Measurements from ENCODE around the gene TMEM92.

The TMEM92 gene

DNA sequence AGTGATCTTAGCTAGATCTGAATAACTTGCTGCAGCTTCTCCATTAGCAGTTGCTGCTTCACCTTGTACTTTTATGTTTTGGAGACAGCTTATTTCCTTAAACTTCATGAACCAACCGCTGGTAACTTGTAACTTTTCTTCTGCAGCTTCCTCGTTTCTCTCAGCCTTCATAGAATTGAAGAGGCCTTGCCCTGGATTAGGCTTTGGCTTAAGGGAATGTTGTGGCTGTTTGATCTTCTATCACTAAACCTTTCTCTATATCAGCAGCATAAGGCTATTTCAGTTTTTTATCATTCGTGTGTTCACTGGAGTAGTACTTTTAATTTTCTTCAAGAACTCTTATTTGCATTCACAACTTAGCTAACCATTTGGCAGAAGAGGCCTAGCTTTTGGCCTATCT, 21.5 kb upstream of the TMEM92 start:
- Histone ChIP-seq H3K4me1 (ENCODE audit: control insufficient read depth in 2 of 2, insufficient read depth in 2 of 2, low read length in 2 of 2) (no peaks in the 10 kb centered on the region), H3K4me3 (ENCODE audit: low read length in 2 of 2) (no peak overlapping the region), H3K9ac (ENCODE audit: low read depth in 1 of 2, low read length in 2 of 2) (no peak overlapping the region), H3K9me3 (ENCODE audit: control insufficient read depth in 2 of 2, low read length in 2 of 2) (no peaks in the 10 kb centered on the region), H3K36me3 (ENCODE audit: control insufficient read depth in 2 of 2, insufficient read depth in 2 of 2, low read length in 2 of 2) (no peaks in the 10 kb centered on the region), H3K27me3 (ENCODE audit: control insufficient read depth in 2 of 2, insufficient read depth in 2 of 2, low read length in 2 of 2) (no peaks in the 10 kb centered on the region), H3K27ac (ENCODE audit: low read depth in 2 of 2, low read length in 2 of 2) (no peak overlapping the region)

DNA sequence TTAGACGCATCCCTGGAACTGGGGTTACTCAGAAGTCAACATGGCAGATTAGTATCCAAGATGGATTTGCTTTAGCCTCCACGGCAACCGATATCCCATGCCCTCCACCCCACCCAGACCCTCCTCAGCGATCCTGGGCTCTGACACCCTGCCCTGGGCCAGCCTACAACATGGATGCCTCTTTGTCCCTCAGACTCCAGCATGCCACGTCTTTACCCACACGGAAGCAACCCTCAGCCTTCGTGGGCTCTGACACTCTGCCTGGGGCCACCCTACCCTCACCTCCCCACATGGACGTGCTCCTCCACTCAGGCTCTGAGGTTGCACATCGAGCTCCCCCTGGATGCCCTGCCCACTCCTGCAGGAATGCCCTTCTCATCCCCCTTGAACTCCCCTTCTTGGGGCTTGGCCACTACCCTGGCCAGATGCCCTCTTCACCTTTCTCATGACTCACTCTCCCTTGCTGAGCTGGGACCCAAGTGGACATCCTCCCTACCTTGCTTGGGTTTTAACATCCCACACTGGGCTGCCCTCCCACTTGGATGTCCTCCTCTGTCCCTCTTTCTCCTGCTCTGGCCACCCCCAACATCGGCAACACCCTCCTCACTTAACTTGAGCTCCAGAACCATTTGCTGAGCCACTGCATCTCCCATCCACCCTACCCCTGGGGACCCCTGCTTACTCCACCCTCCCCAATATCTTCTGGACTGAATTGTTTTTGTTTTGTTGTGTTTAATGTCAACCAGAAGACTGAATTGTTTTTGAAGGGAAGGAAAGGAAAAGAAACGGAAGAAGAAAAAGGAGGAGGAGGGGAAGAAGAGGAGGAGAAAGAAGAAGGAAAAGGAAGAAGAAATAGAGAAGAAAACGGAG, 18.3 kb upstream of the TMEM92 start:
- Histone ChIP-seq H3K27ac (ENCODE audit: low read depth in 2 of 2, low read length in 2 of 2) (no peak overlapping the region), H3K36me3 (ENCODE audit: control insufficient read depth in 2 of 2, insufficient read depth in 2 of 2, low read length in 2 of 2) (no peaks in the 10 kb centered on the region), H3K9me3 (ENCODE audit: control insufficient read depth in 2 of 2, low read length in 2 of 2) (no peaks in the 10 kb centered on the region), H3K4me1 (ENCODE audit: control insufficient read depth in 2 of 2, insufficient read depth in 2 of 2, low read length in 2 of 2) (no peaks in the 10 kb centered on the region), H3K9ac (ENCODE audit: low read depth in 1 of 2, low read length in 2 of 2) (no peak overlapping the region), H3K4me3 (ENCODE audit: low read length in 2 of 2) (no peak overlapping the region), H3K27me3 (ENCODE audit: control insufficient read depth in 2 of 2, insufficient read depth in 2 of 2, low read length in 2 of 2) (no peaks in the 10 kb centered on the region)

DNA sequence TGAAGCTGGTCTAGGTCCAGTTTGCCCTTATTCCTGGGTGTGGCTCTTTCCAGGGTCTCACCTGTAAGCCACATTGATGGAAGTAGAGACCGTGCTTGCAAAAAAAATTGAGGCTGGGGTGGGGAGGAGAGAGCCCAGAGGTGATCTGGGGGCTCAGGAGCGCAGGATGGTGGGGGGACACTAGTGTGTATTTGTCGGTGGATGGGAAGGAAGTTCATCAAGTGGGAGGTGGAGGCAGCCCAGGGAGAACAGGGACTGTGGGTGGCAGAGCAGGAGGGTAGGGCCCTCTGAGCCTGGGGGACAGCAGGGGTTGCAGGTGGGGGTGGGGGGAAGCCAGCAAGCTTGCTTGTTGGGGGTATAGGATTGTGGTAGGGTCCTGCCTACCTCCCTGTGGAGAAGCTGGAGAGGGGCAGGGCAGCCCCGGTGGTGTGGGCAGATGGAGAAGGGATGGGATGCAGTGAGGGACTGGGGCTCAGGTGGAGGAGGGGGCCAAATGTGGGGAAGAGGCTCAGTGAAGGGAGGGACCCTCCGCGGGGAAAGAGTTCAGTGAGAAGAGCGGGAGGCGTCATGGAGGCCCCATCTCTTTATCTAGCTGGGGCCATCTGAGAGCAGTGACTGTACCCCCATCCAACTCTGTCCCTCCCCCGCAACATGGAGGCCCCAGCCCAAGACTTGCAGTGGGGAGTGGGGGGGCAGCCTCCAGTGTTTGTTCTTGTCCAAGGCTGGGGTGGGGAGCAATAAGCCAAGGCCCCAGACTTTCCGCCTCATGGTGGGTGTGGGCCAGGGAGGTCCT, 17.2 kb upstream of the TMEM92 start:
- Histone ChIP-seq H3K4me3 (ENCODE audit: low read length in 2 of 2) (no peak overlapping the region), H3K9me3 (ENCODE audit: control insufficient read depth in 2 of 2, low read length in 2 of 2) (no peaks in the 10 kb centered on the region), H3K9ac (ENCODE audit: low read depth in 1 of 2, low read length in 2 of 2) (no peak overlapping the region), H3K36me3 (ENCODE audit: control insufficient read depth in 2 of 2, insufficient read depth in 2 of 2, low read length in 2 of 2) (no peaks in the 10 kb centered on the region), H3K27ac (ENCODE audit: low read depth in 2 of 2, low read length in 2 of 2) (peak overlapping the region in 1 of 2 donors; percentile 32), H3K27me3 (ENCODE audit: control insufficient read depth in 2 of 2, insufficient read depth in 2 of 2, low read length in 2 of 2) (no peaks in the 10 kb centered on the region), H3K4me1 (ENCODE audit: control insufficient read depth in 2 of 2, insufficient read depth in 2 of 2, low read length in 2 of 2) (no peaks in the 10 kb centered on the region)

GRCh38 chr17:50257676-50258224, 16.5 kb upstream of the TMEM92 start:
- Histone ChIP-seq H3K4me3 (ENCODE audit: low read length in 2 of 2) (no peak overlapping the region), H3K4me1 (ENCODE audit: control insufficient read depth in 2 of 2, insufficient read depth in 2 of 2, low read length in 2 of 2) (no peaks in the 10 kb centered on the region), H3K9ac (ENCODE audit: low read depth in 1 of 2, low read length in 2 of 2) (no peak overlapping the region), H3K9me3 (ENCODE audit: control insufficient read depth in 2 of 2, low read length in 2 of 2) (no peaks in the 10 kb centered on the region), H3K27ac (ENCODE audit: low read depth in 2 of 2, low read length in 2 of 2) (peak overlapping the region; percentile 2 to 32), H3K27me3 (ENCODE audit: control insufficient read depth in 2 of 2, insufficient read depth in 2 of 2, low read length in 2 of 2) (no peaks in the 10 kb centered on the region), H3K36me3 (ENCODE audit: control insufficient read depth in 2 of 2, insufficient read depth in 2 of 2, low read length in 2 of 2) (no peaks in the 10 kb centered on the region)

GRCh38 chr17:50258647-50259476, 15.4 kb upstream of the TMEM92 start:
- no peaks in the 10 kb centered on the region for H3K36me3 ChIP-seq (ENCODE audit: control insufficient read depth in 2 of 2, insufficient read depth in 2 of 2, low read length in 2 of 2)
- no peak overlapping the region for H3K27ac ChIP-seq (ENCODE audit: low read depth in 2 of 2, low read length in 2 of 2)
- no peaks in the 10 kb centered on the region for H3K9me3 ChIP-seq (ENCODE audit: control insufficient read depth in 2 of 2, low read length in 2 of 2)
- H3K4me1 ChIP-seq (ENCODE audit: control insufficient read depth in 2 of 2, insufficient read depth in 2 of 2, low read length in 2 of 2) = no peaks in the 10 kb centered on the region
- H3K27me3 ChIP-seq (ENCODE audit: control insufficient read depth in 2 of 2, insufficient read depth in 2 of 2, low read length in 2 of 2) = no peaks in the 10 kb centered on the region
- no peak overlapping the region for H3K4me3 ChIP-seq (ENCODE audit: low read length in 2 of 2)
- H3K9ac ChIP-seq (ENCODE audit: low read depth in 1 of 2, low read length in 2 of 2) = no peak overlapping the region

GRCh38 chr17:50259477-50260324, 14.6 kb upstream of the TMEM92 start:
- no peak overlapping the region for H3K9ac ChIP-seq (ENCODE audit: low read depth in 1 of 2, low read length in 2 of 2)
- no peaks in the 10 kb centered on the region for H3K27me3 ChIP-seq (ENCODE audit: control insufficient read depth in 2 of 2, insufficient read depth in 2 of 2, low read length in 2 of 2)
- H3K36me3 ChIP-seq (ENCODE audit: control insufficient read depth in 2 of 2, insufficient read depth in 2 of 2, low read length in 2 of 2) = no peaks in the 10 kb centered on the region
- no peaks in the 10 kb centered on the region for H3K4me1 ChIP-seq (ENCODE audit: control insufficient read depth in 2 of 2, insufficient read depth in 2 of 2, low read length in 2 of 2)
- H3K4me3 ChIP-seq (ENCODE audit: low read length in 2 of 2) = no peak overlapping the region
- no peak overlapping the region for H3K27ac ChIP-seq (ENCODE audit: low read depth in 2 of 2, low read length in 2 of 2)
- H3K9me3 ChIP-seq (ENCODE audit: control insufficient read depth in 2 of 2, low read length in 2 of 2) = no peaks in the 10 kb centered on the region

- H3K4me1 ChIP-seq (ENCODE audit: control insufficient read depth in 2 of 2, insufficient read depth in 2 of 2, low read length in 2 of 2) = no peaks in the 10 kb centered on the region
Observed at GRCh38 chr17:50260501-50260911, 13.8 kb upstream of the TMEM92 start.

GRCh38 chr17:50261051-50261915, 13.0 kb upstream of the TMEM92 start:
- no peak overlapping the region for H3K4me3 ChIP-seq (ENCODE audit: low read length in 2 of 2)
- no peaks in the 10 kb centered on the region for H3K9me3 ChIP-seq (ENCODE audit: control insufficient read depth in 2 of 2, low read length in 2 of 2)
- H3K27ac ChIP-seq (ENCODE audit: low read depth in 2 of 2, low read length in 2 of 2) = no peak overlapping the region
- no peaks in the 10 kb centered on the region for H3K36me3 ChIP-seq (ENCODE audit: control insufficient read depth in 2 of 2, insufficient read depth in 2 of 2, low read length in 2 of 2)
- no peak overlapping the region for H3K9ac ChIP-seq (ENCODE audit: low read depth in 1 of 2, low read length in 2 of 2)
- H3K4me1 ChIP-seq (ENCODE audit: control insufficient read depth in 2 of 2, insufficient read depth in 2 of 2, low read length in 2 of 2) = no peaks in the 10 kb centered on the region
- H3K27me3 ChIP-seq (ENCODE audit: control insufficient read depth in 2 of 2, insufficient read depth in 2 of 2, low read length in 2 of 2) = no peaks in the 10 kb centered on the region

More at GRCh38 chr17:50260501-50260911, 13.8 kb upstream of the TMEM92 start:
- Histone ChIP-seq H3K27me3 (ENCODE audit: control insufficient read depth in 2 of 2, insufficient read depth in 2 of 2, low read length in 2 of 2) (no peaks in the 10 kb centered on the region), H3K4me3 (ENCODE audit: low read length in 2 of 2) (no peak overlapping the region), H3K9me3 (ENCODE audit: control insufficient read depth in 2 of 2, low read length in 2 of 2) (no peaks in the 10 kb centered on the region), H3K27ac (ENCODE audit: low read depth in 2 of 2, low read length in 2 of 2) (no peak overlapping the region), H3K36me3 (ENCODE audit: control insufficient read depth in 2 of 2, insufficient read depth in 2 of 2, low read length in 2 of 2) (no peaks in the 10 kb centered on the region), H3K9ac (ENCODE audit: low read depth in 1 of 2, low read length in 2 of 2) (no peak overlapping the region)
